NCI-H345 treated with DMSO at 0.1 percent for 48 hours (cell line): ENCODE data around the gene PHACTR1.

Experiments
- DNase-seq: peaks from one replicate; lab custom pipeline; 2025; ENCODE audit not compliant: unreplicated experiment; lab: John Stamatoyannopoulos, UW

PHACTR1 gene

DNA sequence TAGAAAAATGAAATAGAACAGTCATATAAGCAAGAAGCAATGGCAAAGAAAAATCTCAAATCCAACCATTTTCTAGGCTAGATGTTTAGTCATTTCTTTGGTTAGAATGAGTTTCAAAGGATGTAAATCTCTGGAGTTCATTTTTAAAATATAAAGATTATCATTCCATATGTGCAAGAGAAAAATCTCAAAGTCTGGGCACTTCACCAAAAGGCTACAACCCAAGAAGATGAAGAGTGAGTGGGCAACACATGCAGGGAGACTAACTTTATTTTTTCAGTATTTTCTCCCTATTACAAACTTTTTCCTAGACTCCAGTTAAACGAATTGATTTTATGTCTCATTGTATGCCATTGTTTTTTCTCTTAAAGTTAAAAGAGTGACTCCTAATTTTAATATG, 83.6 kb downstream of the PHACTR1 start:
- DNase-seq, result no peak

DNA sequence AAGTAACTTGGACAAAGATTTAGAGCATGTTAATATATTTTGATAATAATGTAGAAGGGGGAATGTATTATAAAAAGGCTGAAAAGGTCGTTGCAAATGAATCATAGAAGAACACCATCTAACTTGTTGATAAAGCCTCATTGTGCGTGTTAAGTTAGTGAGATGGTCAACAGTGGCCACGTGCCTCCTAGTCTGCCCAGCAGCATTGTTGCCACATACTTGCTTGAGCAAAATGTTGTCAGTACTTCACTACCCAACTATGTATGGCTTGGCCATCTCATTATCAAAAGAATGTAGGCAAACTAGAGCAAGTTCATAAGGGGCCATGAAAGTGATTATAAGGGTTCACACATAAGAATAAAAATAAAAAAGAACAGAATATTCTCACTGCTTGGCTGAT, 84.6 kb downstream of the PHACTR1 start:
- no peak for DNase-seq

DNA sequence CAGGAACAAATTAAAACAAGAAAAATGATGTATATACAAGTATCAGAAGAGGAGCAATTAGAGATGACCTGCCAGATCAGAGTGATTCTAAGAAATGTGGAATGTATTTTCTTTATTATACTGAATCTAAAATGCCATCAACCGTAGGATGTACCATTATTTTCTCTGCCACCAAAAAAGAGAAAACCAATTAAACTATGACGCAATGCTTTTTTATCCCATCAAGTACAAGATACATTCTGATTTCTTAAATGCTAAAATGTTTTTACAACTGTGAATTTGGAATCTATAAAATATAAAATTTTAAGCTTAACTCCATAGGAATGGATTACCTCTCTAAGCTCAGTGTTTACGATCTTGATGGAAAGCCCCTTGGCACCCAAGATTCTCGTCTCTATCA, 85.9 kb downstream of the PHACTR1 start:
- DNase-seq, result no peak

DNA sequence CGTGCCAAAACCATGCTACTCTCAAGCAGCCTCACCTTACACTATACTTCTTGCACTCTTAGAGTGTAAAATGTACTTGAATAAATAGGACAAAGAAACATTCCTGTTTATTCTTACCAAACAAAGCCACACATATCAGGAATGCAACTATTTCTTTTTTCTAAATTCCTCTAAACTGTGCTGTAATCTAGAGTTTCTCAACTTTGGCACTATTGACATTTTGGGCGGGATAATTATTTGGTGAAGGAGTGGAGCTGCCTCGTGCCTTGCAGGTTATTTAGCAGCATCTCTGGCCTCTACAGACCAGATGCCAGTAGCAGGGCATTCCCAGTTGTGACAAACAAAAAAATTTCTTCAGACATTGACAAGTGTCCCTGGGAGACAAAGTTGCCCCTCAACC, 86.9 kb downstream of the PHACTR1 start:
- DNase-seq, result no peak

DNA sequence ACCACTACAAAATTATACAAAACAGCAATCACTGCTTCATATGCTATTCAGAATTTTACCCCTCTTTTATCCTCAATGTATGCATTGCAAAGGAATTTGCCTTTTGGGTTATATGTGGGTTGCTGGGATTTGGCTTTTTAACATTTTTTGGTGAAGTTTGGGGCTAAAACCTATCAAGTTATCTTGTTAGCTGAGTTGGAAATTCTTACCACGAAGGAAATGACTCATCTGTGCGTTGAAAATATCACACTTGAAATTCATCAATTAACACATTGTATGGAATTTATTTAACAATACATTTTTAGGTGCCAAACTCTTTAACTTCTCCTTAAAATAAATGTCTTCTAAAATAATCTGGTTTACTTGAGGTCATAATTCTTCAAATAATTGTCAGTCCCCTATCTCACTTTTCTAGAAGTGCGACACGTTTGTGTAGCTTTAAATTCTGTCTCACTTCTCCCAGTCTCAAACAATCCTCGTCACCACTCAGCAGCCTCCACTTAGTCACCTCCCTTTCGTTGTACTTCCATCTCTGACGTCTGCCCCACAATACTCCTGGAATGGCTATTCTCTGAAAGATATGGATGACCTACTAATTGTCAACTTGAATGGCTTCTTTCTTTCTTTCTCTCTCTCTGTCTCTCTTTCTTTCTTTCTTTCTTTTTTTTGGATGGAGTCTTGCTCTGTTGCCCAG, 88.5 kb downstream of the PHACTR1 start:
- no peak for DNase-seq

DNA sequence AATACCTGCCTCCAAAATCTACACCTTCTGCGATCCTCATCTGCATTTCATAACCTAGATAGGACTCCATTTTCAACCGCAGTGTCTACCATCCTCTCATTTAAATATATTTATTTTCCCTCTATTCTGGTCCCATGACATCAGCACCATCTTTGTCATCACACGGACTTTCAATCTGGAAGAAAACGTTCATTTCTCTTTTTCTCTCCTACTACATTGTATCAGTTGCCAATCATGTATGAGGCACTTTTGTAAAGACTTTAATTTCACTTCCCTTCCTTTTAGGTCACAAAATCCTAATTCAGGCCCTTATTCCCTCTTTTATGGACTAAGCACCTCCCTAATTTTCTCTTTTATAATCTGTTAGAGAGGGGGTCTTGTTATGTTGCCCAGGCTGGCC, 89.6 kb downstream of the PHACTR1 start:
- DNase-seq, result no peak

DNA sequence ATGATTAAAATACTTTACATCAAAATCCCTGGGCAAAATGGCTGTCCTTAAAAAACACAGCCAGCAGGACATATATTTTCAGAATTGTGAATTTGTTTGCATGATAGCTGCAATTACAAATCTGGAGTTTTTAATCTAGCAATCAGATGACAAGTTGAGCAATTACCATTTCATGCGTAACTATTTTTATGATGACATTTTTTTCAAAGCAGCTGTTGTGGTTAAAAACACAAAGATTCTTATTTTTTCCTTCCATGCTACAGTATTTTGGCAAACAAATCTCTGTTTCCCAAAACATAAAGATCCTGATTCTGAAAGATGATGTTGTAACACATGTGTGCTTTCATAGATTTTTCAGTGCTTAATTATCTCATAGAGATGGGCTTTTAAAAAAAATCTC, 90.2 kb downstream of the PHACTR1 start:
- no peak for DNase-seq

DNA sequence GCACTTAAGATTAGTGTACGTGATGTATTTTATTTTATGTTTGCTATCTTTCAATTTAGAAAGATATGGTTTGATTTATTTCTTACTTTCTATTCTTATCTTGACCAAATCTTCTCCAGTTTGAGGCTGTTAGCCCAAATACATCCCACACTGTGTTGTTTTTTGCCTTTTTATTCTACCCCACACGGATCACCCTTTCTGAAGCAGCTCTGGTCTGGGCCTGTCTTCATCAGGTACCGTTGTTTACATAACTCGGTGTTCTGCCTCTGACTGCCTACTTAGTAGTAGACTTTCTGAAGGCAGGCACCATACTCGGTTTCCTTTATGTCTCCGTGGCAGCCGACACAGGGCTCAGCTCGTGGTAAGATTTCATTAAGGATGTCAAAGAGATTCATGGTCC, 95.0 kb downstream of the PHACTR1 start:
- DNase-seq, result no peak

DNA sequence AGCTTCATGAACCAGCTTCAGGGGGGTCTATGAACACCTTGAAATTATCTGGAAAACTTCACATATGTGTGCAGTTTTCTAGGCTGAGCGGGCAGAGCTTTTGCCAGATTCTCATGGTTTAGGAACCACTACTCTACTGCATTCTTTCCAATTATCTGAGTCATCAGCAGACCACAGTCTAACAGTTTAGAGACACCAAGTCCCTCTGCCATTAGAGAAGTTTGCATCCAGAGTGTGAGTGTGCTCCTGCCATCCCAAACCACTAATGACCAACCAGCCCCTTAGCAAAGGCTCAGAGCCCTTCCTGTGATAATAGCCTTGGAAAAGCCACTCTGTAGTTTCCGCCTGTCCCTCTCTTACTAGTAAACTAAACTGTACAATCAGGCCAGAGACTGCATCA, 96.8 kb downstream of the PHACTR1 start:
- no peak for DNase-seq

DNA sequence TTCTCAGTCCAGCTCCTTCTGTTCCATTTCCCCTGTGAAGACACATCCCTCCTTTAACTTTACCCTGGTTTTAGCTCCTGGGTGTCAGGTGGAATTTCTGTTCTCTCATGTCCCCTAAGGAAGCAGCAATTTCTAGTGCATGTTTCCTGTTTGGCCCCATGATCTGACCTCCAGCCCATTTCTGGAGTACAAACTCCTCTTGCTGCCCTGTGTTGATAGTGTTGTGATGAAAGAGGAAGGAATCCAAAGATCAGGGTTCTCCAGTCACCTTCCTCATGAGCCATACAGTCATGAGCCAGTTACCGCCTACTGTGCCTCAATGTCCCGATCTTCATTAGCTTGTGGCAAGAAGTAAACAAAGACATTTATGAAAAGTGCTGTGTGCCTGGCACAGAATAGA, 97.4 kb downstream of the PHACTR1 start:
- DNase-seq, result no peak

DNA sequence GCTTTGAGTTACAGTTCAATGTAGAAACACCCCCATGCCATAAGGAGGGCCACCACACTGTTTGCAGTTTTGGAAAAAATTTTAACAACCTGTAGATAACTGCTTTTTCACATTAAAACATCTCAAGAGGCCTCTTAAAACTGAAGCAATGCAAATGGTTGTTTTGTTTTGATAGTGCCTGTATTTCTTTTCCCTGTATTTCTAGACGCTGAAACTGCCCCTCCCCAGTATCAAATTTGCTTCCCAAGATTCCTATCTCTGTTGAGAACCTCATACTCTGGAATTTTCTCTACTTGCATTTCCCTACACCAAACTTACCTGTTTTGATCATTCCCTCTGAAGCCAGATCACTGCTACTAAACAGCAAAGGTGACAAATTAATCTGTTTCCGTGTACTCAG, 98.5 kb downstream of the PHACTR1 start:
- no peak for DNase-seq

DNA sequence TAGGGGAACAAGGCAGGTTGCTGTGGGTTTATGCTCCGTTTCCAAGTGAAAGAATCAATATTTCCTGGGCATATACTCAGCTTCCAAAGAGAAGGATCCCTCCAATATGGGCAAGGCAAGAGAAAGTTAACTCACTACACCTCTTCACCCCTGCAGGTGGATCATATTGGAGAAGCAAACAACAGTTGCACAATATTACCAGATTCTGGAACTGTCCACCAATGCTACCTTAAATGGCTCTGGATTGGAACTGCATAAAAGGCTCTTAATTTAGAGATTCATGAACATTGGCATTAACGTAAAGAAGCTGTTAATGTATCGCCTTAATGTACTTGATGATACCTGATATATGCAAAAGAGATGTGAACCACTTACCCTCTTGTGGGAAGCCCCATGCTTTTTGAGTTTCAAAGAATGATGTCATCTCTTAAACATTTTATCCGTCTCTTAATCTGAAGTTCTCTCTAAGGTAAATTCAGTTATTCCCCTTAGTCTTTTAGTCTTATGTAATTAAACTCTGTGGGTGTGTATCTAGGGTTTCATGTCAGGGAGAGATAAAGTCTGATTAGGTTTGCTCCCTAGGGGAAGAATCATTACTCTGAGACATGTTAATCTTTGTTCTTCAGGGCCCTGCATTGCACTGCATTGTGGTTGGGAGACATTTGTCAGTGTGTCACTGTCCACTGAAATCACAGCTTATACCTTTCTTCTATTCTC, 99.5 kb downstream of the PHACTR1 start:
- no peak for DNase-seq

DNA sequence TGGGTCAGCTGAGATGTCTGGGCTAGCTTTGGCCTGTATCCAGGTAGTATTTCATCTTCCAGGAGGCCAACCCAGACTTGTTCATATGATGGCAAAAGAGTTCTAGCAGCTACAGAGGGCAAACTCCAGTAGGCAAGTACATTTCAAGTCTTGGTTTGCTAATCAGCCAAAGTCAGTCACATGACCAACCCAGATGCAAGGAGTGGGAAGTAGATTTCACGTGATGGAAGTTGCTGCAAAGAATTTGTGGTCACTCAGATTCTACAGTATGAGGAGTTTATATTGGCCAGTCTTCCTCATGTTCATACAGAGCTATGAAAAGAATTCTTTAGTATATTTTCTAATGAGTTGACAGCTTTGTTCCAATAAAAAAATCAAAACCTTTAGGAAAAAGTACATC, 101.8 kb downstream of the PHACTR1 start:
- no peak for DNase-seq

DNA sequence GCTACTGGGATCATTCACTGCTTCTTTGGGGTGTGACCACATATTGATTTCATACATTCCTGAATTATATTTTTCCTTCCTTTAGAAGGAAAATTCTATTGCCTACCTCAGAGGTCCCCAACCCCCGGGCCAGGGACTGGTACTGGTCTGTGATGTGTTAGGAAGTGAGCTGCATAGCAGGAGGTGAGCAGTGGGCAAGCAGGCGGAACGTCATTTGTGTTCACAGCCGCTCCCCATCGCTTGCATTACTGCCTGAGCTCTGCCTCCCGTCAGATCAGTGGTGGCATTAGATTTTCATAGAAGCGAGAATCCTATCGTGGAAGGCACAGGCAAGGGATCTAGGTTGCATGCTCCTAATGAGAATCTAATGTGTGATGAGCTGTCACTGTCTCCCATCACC, 107.3 kb downstream of the PHACTR1 start:
- DNase-seq, result no peak

DNA sequence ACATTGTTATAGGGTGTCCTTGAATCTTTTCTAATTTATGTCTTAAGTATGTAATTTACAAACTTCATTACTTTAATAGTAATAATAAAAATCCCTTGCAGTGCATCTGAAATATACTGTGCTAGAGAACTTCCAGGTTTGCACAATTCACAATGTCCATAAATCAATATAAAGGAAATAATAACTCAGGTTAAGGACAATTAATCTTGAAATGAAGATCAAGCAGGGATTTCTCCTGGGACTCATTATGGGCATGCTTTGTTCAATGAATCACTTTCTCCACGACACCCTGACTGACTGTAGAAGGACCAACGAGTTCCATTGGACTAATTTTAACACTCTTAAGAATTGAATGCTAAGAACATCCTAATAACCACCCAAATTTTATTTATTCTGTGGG, 110.0 kb downstream of the PHACTR1 start:
- DNase-seq, result no peak

DNA sequence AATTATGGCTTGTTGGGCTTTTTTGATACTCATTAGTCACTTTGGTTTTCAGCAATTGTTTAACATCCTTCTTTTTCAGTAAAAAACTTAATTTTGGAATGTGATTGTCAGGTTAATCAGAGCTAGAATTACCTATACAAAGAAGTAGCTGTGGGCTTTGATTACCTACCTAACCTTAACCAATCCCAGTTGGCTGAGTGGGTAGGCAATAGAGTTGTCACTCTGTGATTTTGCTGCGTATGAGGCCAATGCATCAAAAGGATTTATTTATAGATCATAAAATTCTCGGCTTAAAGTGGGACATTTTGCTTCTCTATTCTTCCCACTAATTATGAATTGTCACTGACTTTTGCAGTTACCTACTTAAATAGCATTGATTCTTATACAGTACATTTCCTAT, 111.4 kb downstream of the PHACTR1 start:
- no peak for DNase-seq

DNA sequence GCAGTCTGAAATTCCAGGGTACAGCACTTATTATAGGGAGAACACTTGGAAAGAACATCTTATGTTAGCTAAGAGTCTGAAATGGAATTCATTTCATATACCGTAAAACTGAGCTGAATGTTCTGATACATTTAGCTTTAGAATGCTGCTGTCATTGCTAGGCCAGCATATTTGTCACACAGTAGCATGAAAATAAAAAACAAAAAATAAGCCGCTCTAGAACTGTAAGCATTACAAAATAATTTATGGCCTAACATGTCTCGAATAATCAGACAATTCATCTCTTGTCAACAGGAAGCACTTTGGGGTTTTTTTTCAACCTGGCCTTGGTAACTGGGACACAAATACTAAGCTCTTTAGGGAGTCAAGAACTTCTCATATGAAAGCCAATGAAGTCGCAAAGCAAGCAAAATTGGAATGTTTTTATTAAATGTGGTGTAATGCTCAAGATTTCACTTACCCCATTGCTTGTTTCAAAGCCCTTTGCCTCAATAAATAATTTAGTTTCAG, 115.7 kb downstream of the PHACTR1 start:
- DNase-seq, result no peak

DNA sequence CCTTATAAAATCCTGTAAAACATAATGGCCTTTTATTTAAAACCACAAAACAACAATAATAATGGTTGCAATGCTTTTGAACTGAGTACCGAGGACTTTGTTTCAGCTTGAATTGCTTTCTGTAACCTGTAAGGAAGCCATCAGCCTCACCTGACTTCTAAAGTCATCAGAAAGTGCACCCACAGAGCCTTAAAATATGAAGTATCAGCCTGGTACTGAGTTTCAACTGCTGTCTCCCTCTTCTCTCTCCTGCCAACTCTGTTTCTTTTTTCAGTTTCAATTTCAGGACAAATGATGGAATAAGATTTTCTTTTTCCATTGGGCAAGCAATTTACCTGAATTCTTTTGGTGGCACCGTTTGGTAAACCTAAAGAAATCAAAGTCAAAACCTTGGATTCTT, 119.4 kb downstream of the PHACTR1 start:
- DNase-seq, result no peak

DNA sequence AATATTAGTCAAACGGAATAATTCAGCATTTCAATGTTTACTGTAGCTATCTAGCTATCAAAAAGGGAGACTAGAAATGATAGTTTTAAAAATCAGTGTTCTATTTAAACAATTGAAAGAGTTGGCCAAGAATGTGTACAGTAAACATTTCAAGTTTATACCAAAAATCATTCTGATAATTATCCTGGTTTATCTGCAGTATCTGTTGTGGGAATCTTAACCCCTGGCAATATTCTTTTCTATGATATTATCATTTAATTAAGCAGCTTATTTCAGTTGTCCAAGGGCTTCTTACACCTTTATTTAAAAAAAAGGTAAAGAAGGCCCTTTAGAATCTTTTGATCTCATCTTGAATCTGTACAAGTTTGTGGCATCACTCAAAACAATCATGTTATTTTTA, 125.1 kb downstream of the PHACTR1 start:
- DNase-seq, result no peak

DNA sequence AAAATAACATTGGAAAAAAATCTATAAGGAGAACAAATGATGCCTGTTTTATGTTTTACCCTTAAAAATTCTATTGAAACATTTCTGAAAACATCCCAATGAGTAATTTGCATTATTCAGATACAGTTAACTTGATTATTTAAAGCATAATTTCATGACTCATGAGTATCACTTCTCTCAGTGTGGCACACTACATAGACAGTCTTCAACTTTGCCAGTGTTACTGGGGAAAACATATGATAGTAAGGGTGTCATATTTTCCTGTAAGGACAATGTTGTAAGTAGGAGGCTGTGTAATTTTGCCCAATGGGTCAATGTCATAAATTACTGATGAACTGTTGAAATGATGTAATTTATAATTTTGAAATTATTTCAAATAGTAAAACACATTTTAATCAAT, 125.5 kb downstream of the PHACTR1 start:
- no peak for DNase-seq

DNA sequence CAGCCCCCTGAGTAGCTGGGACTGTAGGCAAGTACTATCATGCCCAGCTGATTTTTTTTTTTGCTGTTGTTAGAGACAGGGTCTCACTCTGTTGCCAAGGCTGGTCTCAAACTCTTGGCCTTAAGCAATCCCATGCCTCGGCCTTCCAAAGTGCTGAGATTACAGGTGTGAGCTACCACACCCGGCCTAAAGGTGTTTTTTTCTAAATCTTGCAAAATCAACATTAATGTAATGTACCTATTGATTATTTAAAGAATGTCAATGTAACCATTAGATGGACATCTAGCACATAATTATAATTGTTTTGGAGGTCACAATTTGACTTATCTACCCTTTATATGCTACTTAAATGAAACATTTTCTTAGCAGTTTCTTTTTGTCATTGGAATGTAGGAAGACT, 126.1 kb downstream of the PHACTR1 start:
- no peak for DNase-seq

DNA sequence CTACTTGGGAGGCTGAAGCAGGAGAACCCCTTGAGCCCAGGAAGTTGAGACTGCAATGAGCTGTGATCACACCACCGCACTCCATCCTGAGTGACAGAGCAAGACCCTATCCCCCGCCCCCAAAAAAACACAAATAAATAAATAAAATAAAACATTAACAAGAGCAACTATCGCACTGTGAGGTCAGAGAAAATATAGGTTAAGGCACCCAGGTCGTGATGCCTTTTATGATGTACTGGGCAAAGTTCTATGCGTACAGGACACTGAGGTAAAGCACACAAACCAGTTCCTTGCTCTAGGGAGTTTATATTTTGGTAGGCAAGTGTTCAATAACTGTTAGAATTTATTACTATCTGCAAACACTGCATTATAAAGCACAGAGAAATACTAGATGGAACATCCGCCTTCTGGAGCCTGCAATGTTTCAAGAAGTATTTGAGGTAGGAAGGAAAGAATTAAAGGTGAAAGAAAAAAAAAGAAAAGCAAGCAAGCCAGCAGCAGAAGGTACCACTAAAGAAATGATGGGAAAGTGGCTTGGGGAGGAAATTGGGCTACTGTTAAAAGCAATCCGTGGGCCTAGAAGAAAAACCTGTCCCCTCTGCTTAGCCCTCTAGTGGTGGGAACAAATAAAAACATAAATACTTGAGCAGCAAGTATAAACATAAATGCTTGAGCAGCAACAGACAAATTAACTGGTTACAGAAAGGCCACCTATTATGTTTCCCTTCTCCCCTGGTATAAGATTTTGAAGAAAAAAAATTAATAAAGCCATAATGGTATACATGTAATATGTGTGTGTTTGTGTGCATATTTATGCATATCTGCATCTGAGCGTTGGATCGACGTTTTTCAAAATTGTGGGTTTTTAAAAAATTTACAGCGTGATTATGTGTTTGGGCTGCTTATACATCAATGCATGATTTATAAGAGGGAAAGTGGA, 128.0 kb downstream of the PHACTR1 start:
- no peak for DNase-seq
